GM12878 (cell line): Measurements from ENCODE around the gene ALDH1A1. TPM values are rescaled to one million over a fixed set of nuclear protein-coding genes. Genes with fewer than 3 reads are reported as not detected.

Experiments used
- ATAC-seq: fragments of 200-7000 bp; cut with Tn5 transposase; 3 replicates; pipeline ENCODE4 v1.9.1; 2020; ENCODE audit warnings: mild to moderate bottlenecking, moderate library complexity
- BruUV-seq: library from RNA; stranded (reverse); fragments of 400-500 nt; replicated peaks from 2 replicates; lab custom pipeline; 2021; lab: Mats Ljungman, UMichigan
- CTCF ChIA-PET: fragments of 300-600 bp; sonication (Branson Sonifier 250); formaldehyde crosslinking; extraction: SDS; loops from one replicate; lab custom pipeline; 2021; ENCODE audit warnings: inconsistent platforms; lab: Yijun Ruan, JAX
- POLR2A ChIA-PET: fragments of 350-600 bp; formaldehyde crosslinking; extraction: SDS; loops from one replicate; lab custom pipeline; 2021; ENCODE audit warnings: inconsistent platforms; lab: Charles Lee
- RAD21 ChIA-PET: fragments of 300-600 bp; sonication (Branson Sonifier 250); formaldehyde crosslinking; loops from one replicate; lab custom pipeline; 2023; ENCODE audit warnings: antibody characterized with exemption; ENCODE audit not compliant: unreplicated experiment; lab: Charles Lee
- SMC1A ChIA-PET: fragments of 300-600 bp; sonication (Branson Sonifier 250); formaldehyde crosslinking; loops from one replicate; lab custom pipeline; 2023; ENCODE audit not compliant: unreplicated experiment, uncharacterized antibody; lab: Charles Lee
- DNase-seq: peaks from one replicate; pipeline ENCODE4 v3.0.0-alpha.2; 2011; ENCODE audit warnings: low read depth, low spot score
- FAIRE-seq: peaks from 3 replicates; lab custom pipeline; 2011; peaks lifted over from hg19 to GRCh38; lab: Jason Lieb, UNC
- H2AFZ ChIP-seq: 2 replicates; pipeline ENCODE4 v1.6.0; 2011; ENCODE audit warnings: low read depth, low read length, control low read depth; ENCODE audit not compliant: control insufficient read depth
- H3K27ac ChIP-seq: 2 replicates; pipeline ENCODE4 v1.5.1; 2011; ENCODE audit warnings: control low read depth; ENCODE audit not compliant: control insufficient read depth, insufficient read depth
- H3K27me3 ChIP-seq, 2 experiments: replicated peaks in 1 of 2; 2 replicates each; pipeline versions ENCODE4 v1.6.0 to v1.6.1; 2011; ENCODE audit warnings: low read length in 1 of 2; ENCODE audit not compliant: control insufficient read depth in 2 of 2, insufficient read depth in 2 of 2
- H3K36me3 ChIP-seq, 2 experiments: 2 replicates each; pipeline ENCODE4 v1.5.1; 2011; ENCODE audit warnings: low read length in 1 of 2; ENCODE audit not compliant: control insufficient read depth in 2 of 2, insufficient read depth in 2 of 2
- H3K4me1 ChIP-seq: 2 replicates; pipeline ENCODE4 v1.6.1; 2011; ENCODE audit warnings: mild to moderate bottlenecking, low read length, moderate library complexity, mixed read lengths; ENCODE audit not compliant: control insufficient read depth, insufficient read depth
- H3K4me2 ChIP-seq: 2 replicates; pipeline ENCODE4 v1.6.0; 2011; ENCODE audit warnings: control low read depth; ENCODE audit not compliant: control insufficient read depth, insufficient read depth
- H3K4me3 ChIP-seq: fragments of 200-600 bp; sonication (generic); 2 replicates; pipeline ENCODE4 v1.5.1; 2016
- H3K79me2 ChIP-seq: 2 replicates; pipeline ENCODE4 v1.6.0; 2011; ENCODE audit warnings: low read length; ENCODE audit not compliant: control insufficient read depth, insufficient read depth
- H3K9ac ChIP-seq: 2 replicates; pipeline ENCODE4 v1.8.0; 2011; ENCODE audit warnings: low read length, control low read depth, mixed read lengths; ENCODE audit not compliant: control insufficient read depth, insufficient read depth
- H3K9me3 ChIP-seq: replicated peaks from 3 replicates; pipeline ENCODE4 v1.5.1; 2011; ENCODE audit warnings: mild to moderate bottlenecking, low read length; ENCODE audit not compliant: control insufficient read depth, insufficient read depth
- H4K20me1 ChIP-seq: 2 replicates; pipeline ENCODE4 v1.6.0; 2011; ENCODE audit not compliant: control insufficient read depth, insufficient read depth
- GABPA ChIP-seq: IDR thresholded peaks from 2 replicates; pipeline ENCODE4 v1.6.1; 2014; ENCODE audit warnings: antibody characterized with exemption, low read depth, mild to moderate bottlenecking, inconsistent platforms
- KLF5 ChIP-seq: fragments of 450-650 bp; IDR thresholded peaks from 2 replicates; pipeline ENCODE4 v1.6.1; 2014; ENCODE audit warnings: mild to moderate bottlenecking; ENCODE audit not compliant: partially characterized antibody
- RB1 ChIP-seq: fragments of 450-650 bp; formaldehyde crosslinking; IDR thresholded peaks from 2 replicates; pipeline ENCODE4 v1.6.1; 2017; ENCODE audit warnings: mild to moderate bottlenecking, borderline replicate concordance
- SKIL ChIP-seq: fragments of 450-650 bp; IDR thresholded peaks from 2 replicates; pipeline ENCODE4 v1.6.1; 2017; ENCODE audit warnings: mild to moderate bottlenecking, low read depth, inconsistent platforms; ENCODE audit not compliant: poor library complexity, severe bottlenecking
- YBX1 ChIP-seq: fragments of 450-650 bp; IDR thresholded peaks from 2 replicates; pipeline ENCODE4 v1.6.1; 2016; ENCODE audit warnings: antibody characterized with exemption
- WGBS: methylation state at CpG from one replicate; pipeline ENCODE4 v1.1.6; 2016; ENCODE audit warnings: low lambda C conversion rate; ENCODE audit not compliant: insufficient replicate concordance, insufficient coverage; ENCODE audit errors: missing lambda C conversion rate; 5-methylcytosine and 5-hydroxymethylcytosine counted together
- in situ Hi-C: fragments of 300-500 bp; cut with MboI; formaldehyde crosslinking; loops from 9 replicates; pipeline ENCODE4 v1.14.3; 2018; ENCODE audit warnings: mixed read lengths
- intact Hi-C: fragments of 100-400 bp; cut with micrococcal nuclease; formaldehyde crosslinking; loops from one replicate; pipeline ENCODE4 v1.14.2; 2022; ENCODE audit not compliant: unreplicated experiment
- polyA plus RNA-seq, 11 experiments: library from polyadenylated mRNA; depleted of rRNA in 4 of 11; unstranded in 6 of 11; stranded (reverse) in 5 of 11; fragments of >200 nt; fragmentation: Nextera tagmentation in 4 of 11; fragmentation: Illumina TruSeq in 1 of 11; extraction: Ambion mirVana in 4 of 11; extraction: Trizol in 1 of 11; gene quantifications; 1 replicate in 1 of 11; 2 replicates in 10 of 11; pipeline versions ENCODE4 v1.2.1 to v1.2.3, GENCODE V29; 2011 to 2016; ENCODE audit warnings: inconsistent platforms in 2 of 11, missing spikeins in 2 of 11, low read depth in 1 of 11
- total RNA-seq, 4 experiments: library from RNA; depleted of rRNA in 3 of 4; stranded (reverse); fragments of >200 nt in 3 of 4; fragmentation: Illumina TruSeq in 1 of 4; extraction: Trizol in 1 of 4; gene quantifications; 2 replicates each; pipeline versions ENCODE4 v1.2.1 to v1.2.3, GENCODE V29; 2013 to 2021

Gene ALDH1A1
- total and polyA plus RNA-seq, 10 of the 15 experiments (the other 5 are each of a cell fraction or from before 2014, with no cell fraction given): 0.03 to 0.54 TPM; not detected in 8

GRCh38 chr9:72894342-72894741, 58.5 kb downstream of the ALDH1A1 start (continued):
- TF ChIP-seq SKIL (no peak), KLF5 (no peak)

GRCh38 chr9:72893437-72893836, 59.4 kb downstream of the ALDH1A1 start:
- intact Hi-C loops (no loop called here), in situ Hi-C loops (no loop called here)
- Histone ChIP-seq H3K27ac (no peak overlapping the region), H3K4me1 (no peaks in the 10 kb centered on the region), H3K36me3 (no peaks in the 10 kb centered on the region), H3K27me3 (no peaks in the 10 kb centered on the region), H3K79me2 (no peaks in the 10 kb centered on the region), H2AFZ (no peak overlapping the region), H3K4me2 (no peak overlapping the region), H3K4me3 (no peak overlapping the region), H3K9me3 (no peaks in the 10 kb centered on the region)
- ChIA-PET POLR2A (no interaction called here), RAD21 (no interaction called here), SMC1A (no interaction called here), CTCF (no interaction called here)
- FAIRE-seq (no peak), ATAC-seq (no peak), DNase-seq (no peak)
- BruUV-seq: no TSS peak
- 0% methylated on average over 1 of the region's 1 CpG for WGBS
- no peak for TF ChIP-seq GABPA
- TF ChIP-seq YBX1: no peak
- TF ChIP-seq RB1: no peak
- TF ChIP-seq, all 136 proteins: peak for 0
- no peak overlapping the region for H3K9ac ChIP-seq
- H4K20me1 ChIP-seq: no peaks in the 10 kb centered on the region
